ENCODE data around the gene SLC2A8. TPM values are rescaled to one million over a fixed set of nuclear protein-coding genes. Genes with fewer than 3 reads are reported as not detected.

The SLC2A8 gene
- total RNA-seq, 1 experiment from 2014 or later, result 29.0 TPM

- intact Hi-C loops (cut with micrococcal nuclease), result no loop called here
- no TSS peak for BruUV-seq (replicated peaks)
Observed at GRCh38 chr9:127455324-127455992, 58.5 kb downstream of the SLC2A8 start.

GRCh38 chr9:127457191-127457878, 60.4 kb downstream of the SLC2A8 start:
- no peak for TF ChIP-seq EZH2phosphoT487 (IDR thresholded peaks at IDR 0.05; ENCODE audit: borderline replicate concordance, low read length)
- no peak for TF ChIP-seq CTCF (conservative IDR thresholded peaks at IDR 0.05; ENCODE audit: low read depth, low read length)
- TF ChIP-seq EZH2 (IDR thresholded peaks at IDR 0.05; ENCODE audit: low read length, unreplicated experiment), result no peak
- intact Hi-C loops (cut with micrococcal nuclease), result no loop called here
- Histone ChIP-seq H4K20me1 (ENCODE audit: low read length) (no peaks in the 10 kb centered on the region), H3K9ac (ENCODE audit: low read length) (no peak overlapping the region), H3K9me3 (ENCODE audit: low read length) (no peaks in the 10 kb centered on the region), H3K79me2 (ENCODE audit: low read length) (peaks cover 5% of the 10 kb centered on the region), H3K4me1 (ENCODE audit: insufficient read depth, low read length) (peaks cover 15% of the 10 kb centered on the region), H3K4me2 (ENCODE audit: low read length) (no peak overlapping the region; the same call in 1 of the 2 replicates), H3F3A (ENCODE audit: low read length, unreplicated experiment) (no peaks in the 10 kb centered on the region), H3K4me3 (ENCODE audit: low read length) (no peak overlapping the region), H3K9me2 (replicated peaks; ENCODE audit: low read length) (no peaks in the 10 kb centered on the region), H2AFZ (ENCODE audit: low read length) (no peak overlapping the region), H3K27me3 (ENCODE audit: low read length) (no peaks in the 10 kb centered on the region), H3K36me3 (ENCODE audit: low read depth, low read length) (no peaks in the 10 kb centered on the region), H3K27ac (ENCODE audit: low read length) (peak overlapping the region; percentile 48)
- ATAC-seq, result peak; percentile 91
- CTCF ChIA-PET, result no interaction called here
- DNase-seq, result peak; percentile 73
- BruUV-seq (replicated peaks), result no TSS peak
- POLR2A ChIA-PET (ENCODE audit: unreplicated experiment), result interaction anchor here (0.5 kb wide), 1 partner anchor 13 kb away, joined by 5 read pairs; no protein-coding TSS in a partner anchor

More at GRCh38 chr9:127455324-127455992, 58.5 kb downstream of the SLC2A8 start:
- Histone ChIP-seq H3K79me2 (ENCODE audit: low read length) (peaks cover 16% of the 10 kb centered on the region), H3F3A (ENCODE audit: low read length, unreplicated experiment) (no peaks in the 10 kb centered on the region), H3K36me3 (ENCODE audit: low read depth, low read length) (peaks cover 2% of the 10 kb centered on the region), H2AFZ (ENCODE audit: low read length) (no peak overlapping the region), H3K4me2 (ENCODE audit: low read length) (no peak overlapping the region), H3K9ac (ENCODE audit: low read length) (no peak overlapping the region), H3K27ac (ENCODE audit: low read length) (no peak overlapping the region), H3K27me3 (ENCODE audit: low read length) (no peaks in the 10 kb centered on the region), H3K9me3 (ENCODE audit: low read length) (no peaks in the 10 kb centered on the region), H3K4me1 (ENCODE audit: insufficient read depth, low read length) (peaks cover 18% of the 10 kb centered on the region), H3K4me3 (ENCODE audit: low read length) (no peak overlapping the region), H3K9me2 (replicated peaks; ENCODE audit: low read length) (no peaks in the 10 kb centered on the region), H4K20me1 (ENCODE audit: low read length) (peaks cover 5% of the 10 kb centered on the region)
- ChIA-PET POLR2A (ENCODE audit: unreplicated experiment) (no interaction called here), CTCF (interaction anchor here (0.5 to 0.6 kb wide), 3 partner anchors 48 to 231 kb away, joined by 3 to 5 read pairs (median 5); no protein-coding TSS in a partner anchor)
- peak; percentile 49 for DNase-seq
- ATAC-seq, result no peak
- no peak for TF ChIP-seq EZH2phosphoT487 (IDR thresholded peaks at IDR 0.05; ENCODE audit: borderline replicate concordance, low read length)
- peak; percentile 43 for TF ChIP-seq CTCF (conservative IDR thresholded peaks at IDR 0.05; ENCODE audit: low read depth, low read length)
- TF ChIP-seq EZH2 (IDR thresholded peaks at IDR 0.05; ENCODE audit: low read length, unreplicated experiment), result no peak

Other genes with a start within 250 kb of the SLC2A8 start
- gene GARNL3, start 132.4 kb upstream of the SLC2A8 start, total RNA-seq (2014; rRNA removed), result 15.2 and 15.5 TPM in 2 replicates
- gene ZNF79, start 27.2 kb downstream of the SLC2A8 start, total RNA-seq (2014; rRNA removed), result 4.9 and 5.8 TPM in 2 replicates
- 1,109 and 1,417 TPM in 2 replicates for gene RPL12, start 54.2 kb downstream of the SLC2A8 start, total RNA-seq (2014; rRNA removed)
- gene LRSAM1, start 54.3 kb downstream of the SLC2A8 start, total RNA-seq (2014; rRNA removed), result 9.6 and 11.1 TPM in 2 replicates
- gene STXBP1, start 215.1 kb downstream of the SLC2A8 start, total RNA-seq (2014; rRNA removed), result 9.1 and 12.2 TPM in 2 replicates

Data from PC-3 (cell line).